Panc1 (cell line): ENCODE measurements around the gene LDAF1. TPM values are rescaled to one million over a fixed set of nuclear protein-coding genes. Genes with fewer than 3 reads are reported as not detected.

Experiments used
- ATAC-seq: fragments of 200-7000 bp; cut with Tn5 transposase; 2 replicates; pipeline ENCODE4 v1.9.1; 2020; ENCODE audit warnings: mild to moderate bottlenecking, moderate library complexity
- BruUV-seq: library from RNA; stranded (reverse); fragments of 400-500 nt; replicated peaks from 2 replicates; lab custom pipeline; 2021; lab: Mats Ljungman, UMichigan
- CTCF ChIA-PET: fragments of 300-600 bp; sonication (Branson Sonifier 250); formaldehyde crosslinking; loops from one replicate; lab custom pipeline; 2022; ENCODE audit warnings: antibody characterized with exemption; lab: Charles Lee
- POLR2A ChIA-PET: fragments of 300-600 bp; sonication (Branson Sonifier 250); formaldehyde crosslinking; loops from one replicate; lab custom pipeline; 2022; ENCODE audit warnings: antibody characterized with exemption; lab: Charles Lee
- DNase-seq: peaks from one replicate; pipeline ENCODE4 v3.0.0-alpha.2; 2010; ENCODE audit warnings: low read depth, low spot score
- H3K27ac ChIP-seq: 2 replicates; pipeline ENCODE4 v1.5.1; 2011; ENCODE audit warnings: mild to moderate bottlenecking, low read length, inconsistent platforms
- H3K27me3 ChIP-seq: fragments of 200-500 bp; sonication (Bioruptor generic); 2 replicates; pipeline ENCODE4 v1.6.0; 2014; ENCODE audit warnings: low read length, inconsistent platforms; ENCODE audit not compliant: control insufficient read depth, insufficient read depth
- H3K36me3 ChIP-seq: fragments of 200-500 bp; sonication (Bioruptor generic); 2 replicates; pipeline ENCODE4 v1.5.1; 2014; ENCODE audit warnings: inconsistent platforms, mild to moderate bottlenecking, low read length, moderate library complexity; ENCODE audit not compliant: control insufficient read depth, insufficient read depth
- H3K4me1 ChIP-seq: 2 replicates; pipeline ENCODE4 v1.5.1; 2011; ENCODE audit warnings: inconsistent platforms, mild to moderate bottlenecking, low read length, moderate library complexity; ENCODE audit not compliant: control insufficient read depth, insufficient read depth
- H3K4me3 ChIP-seq, 2 experiments: 2 replicates each; pipeline ENCODE4 v1.5.1; 2011 to 2012; ENCODE audit warnings: low read depth in 2 of 2, low read length in 2 of 2, mild to moderate bottlenecking in 2 of 2, inconsistent platforms in 1 of 2, moderate library complexity in 1 of 2
- H3K9me3 ChIP-seq: fragments of 200-500 bp; sonication (Bioruptor generic); 2 replicates; pipeline ENCODE4 v1.5.1; 2014; ENCODE audit warnings: low read depth, mild to moderate bottlenecking, inconsistent platforms, low read length, moderate library complexity; ENCODE audit not compliant: control insufficient read depth, insufficient read depth
- POLR2AphosphoS5 ChIP-seq: IDR thresholded peaks from 2 replicates; pipeline ENCODE4 v1.6.1; 2012; ENCODE audit warnings: mild to moderate bottlenecking, low read depth, low read length, moderate library complexity
- SIN3A ChIP-seq: IDR thresholded peaks from 2 replicates; pipeline ENCODE4 v1.6.1; 2012; ENCODE audit warnings: low read depth, mild to moderate bottlenecking, low read length, moderate library complexity, borderline replicate concordance; ENCODE audit not compliant: insufficient read depth
- TCF7L2 ChIP-seq: IDR thresholded peaks from 2 replicates; pipeline ENCODE4 v1.6.1; 2011; ENCODE audit warnings: mild to moderate bottlenecking, low read depth, low read length, inconsistent platforms
- in situ Hi-C: cut with HindIII; loops from 2 replicates; pipeline ENCODE4 v1.10.0; 2016; ENCODE audit warnings: low sequenced_read_pairs, low pct_unique_long_range_greater_than_20kb
- intact Hi-C: fragments of 100-400 bp; cut with micrococcal nuclease; formaldehyde crosslinking; loops from one replicate; pipeline ENCODE4 v1.10.0; 2022; ENCODE audit not compliant: unreplicated experiment
- total RNA-seq: library from RNA; stranded (reverse); gene quantifications from one replicate; pipeline ENCODE4 v1.2.1, GENCODE V29; 2021; ENCODE audit not compliant: unreplicated experiment
- TF ChIP-seq, protein P1 (sequence below): fragments of 450-650 bp; IDR thresholded peaks from 2 replicates; pipeline ENCODE4 v1.5.1; 2017; ENCODE audit warnings: mild to moderate bottlenecking
- TF ChIP-seq, protein P2 (sequence below), 2 experiments: IDR thresholded peaks; 2 replicates each; pipeline ENCODE4 v1.6.1; 2011 to 2012; ENCODE audit warnings: low read depth in 2 of 2, control low read depth in 1 of 2, low read length in 1 of 2, mild to moderate bottlenecking in 1 of 2, moderate library complexity in 1 of 2; ENCODE audit not compliant: insufficient read depth in 1 of 2

LDAF1 gene
- total RNA-seq, 1 experiment from 2014 or later = 15.2 TPM

DNA sequence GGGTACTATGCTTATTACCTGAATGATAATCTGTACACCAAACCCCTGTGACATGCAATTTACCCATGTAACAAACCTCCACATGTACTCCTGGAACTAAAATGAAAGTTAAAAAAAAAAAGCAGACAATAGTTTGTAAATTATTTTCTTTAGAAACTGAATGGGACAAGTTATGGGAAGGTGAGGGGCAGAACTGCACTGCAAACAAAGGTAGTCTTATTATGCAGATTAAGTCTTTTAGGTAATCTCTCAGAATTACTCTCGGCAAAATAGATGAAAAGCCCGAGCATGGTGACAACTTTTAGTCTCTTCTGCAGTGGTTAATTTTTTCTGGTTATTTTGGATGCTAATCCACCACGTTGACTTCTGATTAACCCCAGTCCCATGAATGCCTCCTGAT is 25.5 kb downstream of the LDAF1 start:
- no peak for DNase-seq
- CTCF ChIA-PET = interaction anchor here (0.7 kb wide), 1 partner anchor 34 kb away, joined by 4 read pairs; no protein-coding TSS in a partner anchor
- no peak overlapping the region for H3K27ac ChIP-seq
- no peak for ATAC-seq
- POLR2A ChIA-PET = no interaction called here
- H3K4me1 ChIP-seq = 0 out of 2 replicates have a peak, but pooled peaks cover 4% of the 10 kb centered on the region
- no peak overlapping the region for H3K4me3 ChIP-seq
- no peaks in the 10 kb centered on the region for H3K9me3 ChIP-seq
- in situ Hi-C loops = loop anchor here (25.0 kb wide), 1 partner anchor 103 kb away; the partner anchor contains the start of gene CRYM
- TF ChIP-seq SIN3A (no peak), POLR2AphosphoS5 (no peak), TCF7L2 (no peak)
- TF ChIP-seq, protein P1, sequence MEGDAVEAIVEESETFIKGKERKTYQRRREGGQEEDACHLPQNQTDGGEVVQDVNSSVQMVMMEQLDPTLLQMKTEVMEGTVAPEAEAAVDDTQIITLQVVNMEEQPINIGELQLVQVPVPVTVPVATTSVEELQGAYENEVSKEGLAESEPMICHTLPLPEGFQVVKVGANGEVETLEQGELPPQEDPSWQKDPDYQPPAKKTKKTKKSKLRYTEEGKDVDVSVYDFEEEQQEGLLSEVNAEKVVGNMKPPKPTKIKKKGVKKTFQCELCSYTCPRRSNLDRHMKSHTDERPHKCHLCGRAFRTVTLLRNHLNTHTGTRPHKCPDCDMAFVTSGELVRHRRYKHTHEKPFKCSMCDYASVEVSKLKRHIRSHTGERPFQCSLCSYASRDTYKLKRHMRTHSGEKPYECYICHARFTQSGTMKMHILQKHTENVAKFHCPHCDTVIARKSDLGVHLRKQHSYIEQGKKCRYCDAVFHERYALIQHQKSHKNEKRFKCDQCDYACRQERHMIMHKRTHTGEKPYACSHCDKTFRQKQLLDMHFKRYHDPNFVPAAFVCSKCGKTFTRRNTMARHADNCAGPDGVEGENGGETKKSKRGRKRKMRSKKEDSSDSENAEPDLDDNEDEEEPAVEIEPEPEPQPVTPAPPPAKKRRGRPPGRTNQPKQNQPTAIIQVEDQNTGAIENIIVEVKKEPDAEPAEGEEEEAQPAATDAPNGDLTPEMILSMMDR = no peak
- TF ChIP-seq, protein P2, sequence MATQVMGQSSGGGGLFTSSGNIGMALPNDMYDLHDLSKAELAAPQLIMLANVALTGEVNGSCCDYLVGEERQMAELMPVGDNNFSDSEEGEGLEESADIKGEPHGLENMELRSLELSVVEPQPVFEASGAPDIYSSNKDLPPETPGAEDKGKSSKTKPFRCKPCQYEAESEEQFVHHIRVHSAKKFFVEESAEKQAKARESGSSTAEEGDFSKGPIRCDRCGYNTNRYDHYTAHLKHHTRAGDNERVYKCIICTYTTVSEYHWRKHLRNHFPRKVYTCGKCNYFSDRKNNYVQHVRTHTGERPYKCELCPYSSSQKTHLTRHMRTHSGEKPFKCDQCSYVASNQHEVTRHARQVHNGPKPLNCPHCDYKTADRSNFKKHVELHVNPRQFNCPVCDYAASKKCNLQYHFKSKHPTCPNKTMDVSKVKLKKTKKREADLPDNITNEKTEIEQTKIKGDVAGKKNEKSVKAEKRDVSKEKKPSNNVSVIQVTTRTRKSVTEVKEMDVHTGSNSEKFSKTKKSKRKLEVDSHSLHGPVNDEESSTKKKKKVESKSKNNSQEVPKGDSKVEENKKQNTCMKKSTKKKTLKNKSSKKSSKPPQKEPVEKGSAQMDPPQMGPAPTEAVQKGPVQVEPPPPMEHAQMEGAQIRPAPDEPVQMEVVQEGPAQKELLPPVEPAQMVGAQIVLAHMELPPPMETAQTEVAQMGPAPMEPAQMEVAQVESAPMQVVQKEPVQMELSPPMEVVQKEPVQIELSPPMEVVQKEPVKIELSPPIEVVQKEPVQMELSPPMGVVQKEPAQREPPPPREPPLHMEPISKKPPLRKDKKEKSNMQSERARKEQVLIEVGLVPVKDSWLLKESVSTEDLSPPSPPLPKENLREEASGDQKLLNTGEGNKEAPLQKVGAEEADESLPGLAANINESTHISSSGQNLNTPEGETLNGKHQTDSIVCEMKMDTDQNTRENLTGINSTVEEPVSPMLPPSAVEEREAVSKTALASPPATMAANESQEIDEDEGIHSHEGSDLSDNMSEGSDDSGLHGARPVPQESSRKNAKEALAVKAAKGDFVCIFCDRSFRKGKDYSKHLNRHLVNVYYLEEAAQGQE (IDR thresholded peaks at IDR 0.05; ENCODE audit: insufficient read depth in 1 of 2, low read depth in 2 of 2, low read length in 1 of 2) = no peak
- no peaks in the 10 kb centered on the region for H3K27me3 ChIP-seq
- BruUV-seq = no TSS peak
- H3K36me3 ChIP-seq = no peaks in the 10 kb centered on the region
- intact Hi-C loops = no loop called here

DNA sequence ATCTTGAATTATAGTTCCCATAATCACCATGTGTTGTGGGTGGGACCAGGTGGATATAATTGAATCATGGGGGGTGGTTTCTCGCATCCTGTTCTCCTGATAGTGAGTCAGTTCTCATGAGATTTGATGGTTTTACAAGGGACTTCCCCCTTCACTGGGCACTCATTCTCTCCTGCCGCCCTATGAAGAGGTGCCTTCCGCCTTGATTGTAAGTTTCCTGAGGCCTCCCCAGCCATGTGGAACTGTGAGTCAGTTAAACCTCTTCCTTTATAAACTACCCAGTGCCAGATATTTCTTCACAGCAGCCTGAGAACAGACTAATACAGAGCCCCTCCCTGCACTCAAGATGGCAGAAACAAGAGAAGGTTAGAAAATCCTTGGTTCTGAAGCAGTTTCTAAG is 26.4 kb downstream of the LDAF1 start:
- Histone ChIP-seq H3K4me3 (no peak overlapping the region), H3K27me3 (no peaks in the 10 kb centered on the region), H3K9me3 (no peaks in the 10 kb centered on the region), H3K27ac (no peak overlapping the region), H3K4me1 (0 out of 2 replicates have a peak, but pooled peaks cover 4% of the 10 kb centered on the region), H3K36me3 (no peaks in the 10 kb centered on the region)
- in situ Hi-C loops (loop anchor here (25.0 kb wide), 1 partner anchor 102 kb away; the partner anchor contains the start of gene CRYM), intact Hi-C loops (no loop called here)
- ChIA-PET CTCF (no interaction called here), POLR2A (no interaction called here)
- ATAC-seq (no peak), DNase-seq (no peak)
- BruUV-seq = no TSS peak
- TF ChIP-seq, protein P1 = no peak
- no peak for TF ChIP-seq POLR2AphosphoS5
- TF ChIP-seq, protein P2 (IDR thresholded peaks at IDR 0.05; ENCODE audit: insufficient read depth in 1 of 2, low read depth in 2 of 2, low read length in 1 of 2) = no peak
- no peak for TF ChIP-seq TCF7L2
- TF ChIP-seq SIN3A = no peak
